HEK293 (cell line): ENCODE results near the gene EFHC1.

Experiments used
- BCL11B ChIP-seq: fragments of 450-650 bp; formaldehyde crosslinking; IDR thresholded peaks from 2 replicates; pipeline ENCODE4 v1.5.1; 2016; ENCODE audit warnings: low read depth, missing biosample characterization, missing genetic modification characterization
- FEZF1 ChIP-seq: fragments of 450-650 bp; formaldehyde crosslinking; IDR thresholded peaks from 2 replicates; pipeline ENCODE4 v1.5.1; 2016; ENCODE audit warnings: missing biosample characterization, missing genetic modification characterization
- GLI4 ChIP-seq: fragments of 450-650 bp; formaldehyde crosslinking; IDR thresholded peaks from 2 replicates; pipeline ENCODE4 v1.5.1; 2016; ENCODE audit warnings: missing biosample characterization, missing genetic modification characterization
- KLF16 ChIP-seq: fragments of 450-650 bp; formaldehyde crosslinking; IDR thresholded peaks from 2 replicates; pipeline ENCODE4 v1.5.1; 2017; ENCODE audit warnings: missing biosample characterization, missing genetic modification characterization
- KLF17 ChIP-seq: fragments of 450-650 bp; formaldehyde crosslinking; IDR thresholded peaks from 2 replicates; pipeline ENCODE4 v1.5.1; 2016; ENCODE audit warnings: missing biosample characterization, missing genetic modification characterization
- KLF9 ChIP-seq: fragments of 450-650 bp; formaldehyde crosslinking; IDR thresholded peaks from 2 replicates; pipeline ENCODE4 v1.5.1; 2016; ENCODE audit warnings: missing biosample characterization, missing genetic modification characterization, low read depth
- OSR2 ChIP-seq: fragments of 450-650 bp; formaldehyde crosslinking; IDR thresholded peaks from 2 replicates; pipeline ENCODE4 v1.5.1; 2016; ENCODE audit warnings: missing biosample characterization, missing genetic modification characterization
- PRDM10 ChIP-seq: fragments of 450-650 bp; formaldehyde crosslinking; IDR thresholded peaks from 2 replicates; pipeline ENCODE4 v1.5.1; 2016; ENCODE audit warnings: missing biosample characterization, missing genetic modification characterization
- SP7 ChIP-seq: fragments of 450-650 bp; formaldehyde crosslinking; IDR thresholded peaks from 2 replicates; pipeline ENCODE4 v1.5.1; 2016; ENCODE audit warnings: missing biosample characterization, missing genetic modification characterization
- YY1 ChIP-seq: fragments of 450-650 bp; formaldehyde crosslinking; IDR thresholded peaks from 2 replicates; pipeline ENCODE4 v1.5.1; 2018; ENCODE audit warnings: missing biosample characterization, missing genetic modification characterization
- ZNF138 ChIP-seq: fragments of 450-650 bp; formaldehyde crosslinking; IDR thresholded peaks from 2 replicates; pipeline ENCODE4 v1.5.1; 2016; ENCODE audit warnings: missing biosample characterization, missing genetic modification characterization, borderline replicate concordance
- ZNF223 ChIP-seq: fragments of 450-650 bp; formaldehyde crosslinking; IDR thresholded peaks from 2 replicates; pipeline ENCODE4 v1.5.1; 2016; ENCODE audit warnings: missing biosample characterization, missing genetic modification characterization
- ZNF239 ChIP-seq: fragments of 450-650 bp; formaldehyde crosslinking; IDR thresholded peaks from 2 replicates; pipeline ENCODE4 v1.5.1; 2016; ENCODE audit warnings: missing biosample characterization, missing genetic modification characterization
- ZNF266 ChIP-seq: fragments of 450-650 bp; formaldehyde crosslinking; IDR thresholded peaks from 2 replicates; pipeline ENCODE4 v1.5.1; 2016; ENCODE audit warnings: missing biosample characterization, missing genetic modification characterization, low read depth
- ZNF335 ChIP-seq: fragments of 450-650 bp; formaldehyde crosslinking; conservative IDR thresholded peaks from 2 replicates; pipeline ENCODE4 v1.5.1; 2016; ENCODE audit warnings: missing biosample characterization, missing genetic modification characterization
- ZNF391 ChIP-seq: fragments of 450-650 bp; formaldehyde crosslinking; IDR thresholded peaks from 2 replicates; pipeline ENCODE4 v1.5.1; 2016; ENCODE audit warnings: low read depth, missing biosample characterization, missing genetic modification characterization, borderline replicate concordance
- ZNF510 ChIP-seq: fragments of 450-650 bp; formaldehyde crosslinking; IDR thresholded peaks from 2 replicates; pipeline ENCODE4 v1.5.1; 2018; ENCODE audit warnings: mild to moderate bottlenecking, missing genetic modification characterization, missing biosample characterization; ENCODE audit not compliant: insufficient replicate concordance
- ZNF544 ChIP-seq: fragments of 450-650 bp; formaldehyde crosslinking; IDR thresholded peaks from 2 replicates; pipeline ENCODE4 v1.5.0; 2017; ENCODE audit warnings: missing biosample characterization, missing genetic modification characterization
- ZNF660 ChIP-seq: fragments of 450-650 bp; IDR thresholded peaks from 2 replicates; pipeline ENCODE4 v1.5.1; 2018; ENCODE audit warnings: missing biosample characterization, mild to moderate bottlenecking, missing genetic modification characterization
- ZNF664 ChIP-seq: fragments of 450-650 bp; formaldehyde crosslinking; IDR thresholded peaks from 2 replicates; pipeline ENCODE4 v1.5.1; 2016; ENCODE audit warnings: missing biosample characterization, missing genetic modification characterization
- TF ChIP-seq, protein P1 (sequence below): fragments of 450-650 bp; formaldehyde crosslinking; IDR thresholded peaks from 2 replicates; pipeline ENCODE4 v1.5.1; 2017; ENCODE audit warnings: missing biosample characterization, missing genetic modification characterization
- TF ChIP-seq, protein P2 (sequence below): fragments of 450-650 bp; formaldehyde crosslinking; IDR thresholded peaks from 2 replicates; pipeline ENCODE4 v1.5.1; 2016; ENCODE audit warnings: missing biosample characterization, missing genetic modification characterization
- TF ChIP-seq, protein P3 (sequence below): fragments of 450-650 bp; formaldehyde crosslinking; IDR thresholded peaks from 2 replicates; pipeline ENCODE4 v1.5.1; 2016; ENCODE audit warnings: missing biosample characterization, missing genetic modification characterization
- TF ChIP-seq, protein P4 (sequence below): fragments of 450-650 bp; formaldehyde crosslinking; IDR thresholded peaks from 2 replicates; pipeline ENCODE4 v1.5.1; 2017; ENCODE audit warnings: missing biosample characterization, missing genetic modification characterization

Gene EFHC1

GRCh38 chr6:52517502-52518278 lies 97.5 kb downstream of the EFHC1 start (continued):
- TF ChIP-seq KLF17: peak; percentile 85
- TF ChIP-seq OSR2 (tag by site-specific recombination): peak; percentile 63; the same call in 1 of the 2 replicates
- TF ChIP-seq, protein P1, sequence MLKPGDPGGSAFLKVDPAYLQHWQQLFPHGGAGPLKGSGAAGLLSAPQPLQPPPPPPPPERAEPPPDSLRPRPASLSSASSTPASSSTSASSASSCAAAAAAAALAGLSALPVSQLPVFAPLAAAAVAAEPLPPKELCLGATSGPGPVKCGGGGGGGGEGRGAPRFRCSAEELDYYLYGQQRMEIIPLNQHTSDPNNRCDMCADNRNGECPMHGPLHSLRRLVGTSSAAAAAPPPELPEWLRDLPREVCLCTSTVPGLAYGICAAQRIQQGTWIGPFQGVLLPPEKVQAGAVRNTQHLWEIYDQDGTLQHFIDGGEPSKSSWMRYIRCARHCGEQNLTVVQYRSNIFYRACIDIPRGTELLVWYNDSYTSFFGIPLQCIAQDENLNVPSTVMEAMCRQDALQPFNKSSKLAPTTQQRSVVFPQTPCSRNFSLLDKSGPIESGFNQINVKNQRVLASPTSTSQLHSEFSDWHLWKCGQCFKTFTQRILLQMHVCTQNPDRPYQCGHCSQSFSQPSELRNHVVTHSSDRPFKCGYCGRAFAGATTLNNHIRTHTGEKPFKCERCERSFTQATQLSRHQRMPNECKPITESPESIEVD (tag by site-specific recombination): no peak
- TF ChIP-seq ZNF138 (tag by site-specific recombination): no peak
- TF ChIP-seq KLF9 (tag by site-specific recombination): peak; percentile 29; the same call in 1 of the 2 replicates
- TF ChIP-seq SP7: peak; percentile 78
- TF ChIP-seq, protein P2, sequence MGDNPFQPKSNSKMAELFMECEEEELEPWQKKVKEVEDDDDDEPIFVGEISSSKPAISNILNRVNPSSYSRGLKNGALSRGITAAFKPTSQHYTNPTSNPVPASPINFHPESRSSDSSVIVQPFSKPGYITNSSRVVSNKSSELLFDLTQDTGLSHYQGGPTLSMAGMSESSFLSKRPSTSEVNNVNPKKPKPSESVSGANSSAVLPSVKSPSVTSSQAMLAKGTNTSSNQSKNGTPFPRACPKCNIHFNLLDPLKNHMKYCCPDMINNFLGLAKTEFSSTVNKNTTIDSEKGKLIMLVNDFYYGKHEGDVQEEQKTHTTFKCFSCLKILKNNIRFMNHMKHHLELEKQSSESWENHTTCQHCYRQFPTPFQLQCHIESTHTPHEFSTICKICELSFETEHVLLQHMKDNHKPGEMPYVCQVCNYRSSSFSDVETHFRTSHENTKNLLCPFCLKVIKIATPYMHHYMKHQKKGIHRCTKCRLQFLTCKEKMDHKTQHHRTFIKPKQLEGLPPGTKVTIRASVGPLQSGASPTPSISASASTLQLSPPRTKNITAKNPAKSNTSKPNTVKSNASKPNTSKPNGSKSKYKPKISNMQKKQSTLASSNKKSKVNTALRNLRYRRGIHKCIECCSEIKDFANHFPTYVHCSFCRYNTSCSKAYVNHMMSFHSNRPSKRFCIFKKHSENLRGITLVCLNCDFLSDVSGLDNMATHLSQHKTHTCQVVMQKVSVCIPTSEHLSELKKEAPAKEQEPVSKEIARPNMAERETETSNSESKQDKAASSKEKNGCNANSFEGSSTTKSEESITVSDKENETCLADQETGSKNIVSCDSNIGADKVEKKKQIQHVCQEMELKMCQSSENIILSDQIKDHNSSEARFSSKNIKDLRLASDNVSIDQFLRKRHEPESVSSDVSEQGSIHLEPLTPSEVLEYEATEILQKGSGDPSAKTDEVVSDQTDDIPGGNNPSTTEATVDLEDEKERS: 0 out of 2 replicates have a peak, but pooled peaks have one; percentile 7
- no peak for TF ChIP-seq ZNF544 (tag by site-specific recombination)
- TF ChIP-seq GLI4 (tag by site-specific recombination): no peak
- 0 out of 2 replicates have a peak, but pooled peaks have one; percentile 28 for TF ChIP-seq ZNF391 (tag by site-specific recombination)
- no peak for TF ChIP-seq ZNF266
- TF ChIP-seq ZNF239 (tag by site-specific recombination): no peak
- no peak for TF ChIP-seq ZNF223 (tag by site-specific recombination)
- TF ChIP-seq BCL11B (tag by site-specific recombination): peak; percentile 80; the same call in 1 of the 2 replicates
- TF ChIP-seq ZNF660: peak; percentile 77; the same call in 1 of the 2 replicates
- no peak for TF ChIP-seq ZNF664 (tag by site-specific recombination)
- TF ChIP-seq, protein P3, sequence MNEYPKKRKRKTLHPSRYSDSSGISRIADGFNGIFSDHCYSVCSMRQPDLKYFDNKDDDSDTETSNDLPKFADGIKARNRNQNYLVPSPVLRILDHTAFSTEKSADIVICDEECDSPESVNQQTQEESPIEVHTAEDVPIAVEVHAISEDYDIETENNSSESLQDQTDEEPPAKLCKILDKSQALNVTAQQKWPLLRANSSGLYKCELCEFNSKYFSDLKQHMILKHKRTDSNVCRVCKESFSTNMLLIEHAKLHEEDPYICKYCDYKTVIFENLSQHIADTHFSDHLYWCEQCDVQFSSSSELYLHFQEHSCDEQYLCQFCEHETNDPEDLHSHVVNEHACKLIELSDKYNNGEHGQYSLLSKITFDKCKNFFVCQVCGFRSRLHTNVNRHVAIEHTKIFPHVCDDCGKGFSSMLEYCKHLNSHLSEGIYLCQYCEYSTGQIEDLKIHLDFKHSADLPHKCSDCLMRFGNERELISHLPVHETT (tag by site-specific recombination): peak; percentile 76; the same call in 1 of the 2 replicates
- no peak; the same call in 1 of the 2 replicates for TF ChIP-seq YY1 (tag by site-specific recombination)
- TF ChIP-seq FEZF1 (tag by site-specific recombination): peak; percentile 94
- no peak for TF ChIP-seq KLF16 (tag by site-specific recombination)
- peak; percentile 59; the same call in 1 of the 2 replicates for TF ChIP-seq ZNF335 (tag by site-specific recombination)
- TF ChIP-seq PRDM10 (tag by site-specific recombination): peak; percentile 77
- TF ChIP-seq, protein P4, sequence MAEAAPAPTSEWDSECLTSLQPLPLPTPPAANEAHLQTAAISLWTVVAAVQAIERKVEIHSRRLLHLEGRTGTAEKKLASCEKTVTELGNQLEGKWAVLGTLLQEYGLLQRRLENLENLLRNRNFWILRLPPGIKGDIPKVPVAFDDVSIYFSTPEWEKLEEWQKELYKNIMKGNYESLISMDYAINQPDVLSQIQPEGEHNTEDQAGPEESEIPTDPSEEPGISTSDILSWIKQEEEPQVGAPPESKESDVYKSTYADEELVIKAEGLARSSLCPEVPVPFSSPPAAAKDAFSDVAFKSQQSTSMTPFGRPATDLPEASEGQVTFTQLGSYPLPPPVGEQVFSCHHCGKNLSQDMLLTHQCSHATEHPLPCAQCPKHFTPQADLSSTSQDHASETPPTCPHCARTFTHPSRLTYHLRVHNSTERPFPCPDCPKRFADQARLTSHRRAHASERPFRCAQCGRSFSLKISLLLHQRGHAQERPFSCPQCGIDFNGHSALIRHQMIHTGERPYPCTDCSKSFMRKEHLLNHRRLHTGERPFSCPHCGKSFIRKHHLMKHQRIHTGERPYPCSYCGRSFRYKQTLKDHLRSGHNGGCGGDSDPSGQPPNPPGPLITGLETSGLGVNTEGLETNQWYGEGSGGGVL (tag by site-specific recombination): peak; percentile 55
- TF ChIP-seq ZNF510 (tag by site-specific recombination): no peak
